Measurements from ENCODE around the gene KCNK15. TPM values are rescaled to one million over a fixed set of nuclear protein-coding genes. Genes with fewer than 3 reads are reported as not detected.

KCNK15 gene
- polyA plus RNA-seq, 3 donors from 2014 or later, result not detected

DNA sequence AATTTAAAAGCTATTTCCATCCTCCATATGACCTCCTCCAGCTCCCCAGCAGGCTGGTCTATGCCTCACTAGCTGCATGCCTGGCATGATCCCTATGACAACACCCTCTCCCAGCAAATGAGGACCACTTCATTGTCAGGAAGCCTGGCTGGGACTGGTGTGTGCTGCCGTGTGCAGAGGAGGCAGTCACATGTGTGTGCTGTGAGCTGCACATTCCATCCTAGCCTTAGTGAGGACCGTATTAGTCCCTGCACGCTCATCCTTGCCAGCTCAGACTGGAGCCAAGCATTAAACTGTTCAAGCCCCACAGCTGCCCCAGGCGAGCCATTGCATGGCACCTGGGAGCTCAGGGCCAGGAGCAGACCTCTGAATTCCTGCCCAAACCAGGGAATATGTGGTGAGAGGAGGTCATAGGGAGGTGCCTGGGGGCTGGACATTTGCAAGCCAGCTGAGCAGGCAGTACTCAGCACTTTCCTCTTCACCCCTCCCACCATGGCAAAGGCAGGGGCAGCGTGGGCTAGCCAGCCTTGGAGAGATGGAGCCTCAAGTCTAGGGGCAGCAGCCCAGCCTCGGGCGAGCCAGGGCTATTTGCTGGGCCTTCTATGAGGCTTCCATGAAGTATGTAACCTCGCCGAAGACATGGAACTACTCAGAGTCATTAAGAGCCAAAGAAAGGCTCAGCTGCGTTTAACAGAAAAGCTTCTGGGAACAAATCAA lies 39.2 kb upstream of the KCNK15 start:
- Mint-ChIP-seq H3K27ac (peak overlapping the region in 1 of 6 donors; percentile 46), H3K27me3 (ENCODE audit: low read depth in 3 of 3) (peaks cover 0 to 4% (median 0%) of the 10 kb centered on the region in 3 donors), H3K9me3 (no peaks in the 10 kb centered on the region), H3K4me1 (no peaks in the 10 kb centered on the region), H3K36me3 (no peaks in the 10 kb centered on the region), H3K4me3 (no peak overlapping the region)
- no peak for DNase-seq

DNA sequence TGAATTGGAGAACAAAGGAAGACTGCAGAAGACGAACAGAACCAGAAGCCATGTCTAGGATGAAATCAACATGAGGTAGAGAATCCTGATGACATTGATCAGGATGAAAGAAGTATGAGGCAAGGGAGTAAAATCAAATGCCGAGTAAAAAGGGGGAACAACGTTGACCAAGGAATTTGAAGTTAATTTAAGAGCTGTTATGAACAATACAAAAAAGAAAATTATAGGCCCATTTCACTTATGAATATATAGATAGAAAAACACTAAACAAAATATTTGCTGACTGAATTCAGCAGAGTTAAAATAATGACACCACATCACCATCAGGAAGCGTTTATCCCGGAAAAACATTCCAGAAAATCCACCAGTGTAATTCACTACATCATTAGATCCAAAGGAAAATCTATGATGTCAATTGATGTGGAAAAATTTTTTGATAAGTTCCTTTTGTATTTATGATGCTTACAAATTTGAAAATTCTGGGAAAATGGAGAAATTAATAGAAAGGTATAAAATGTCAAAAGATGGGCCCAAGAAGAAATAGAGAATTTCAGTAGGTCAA lies 38.6 kb upstream of the KCNK15 start:
- Mint-ChIP-seq H3K9me3 (no peaks in the 10 kb centered on the region), H3K36me3 (no peaks in the 10 kb centered on the region), H3K4me3 (no peak overlapping the region), H3K27me3 (ENCODE audit: low read depth in 3 of 3) (peaks cover 0 to 5% (median 2%) of the 10 kb centered on the region in 3 donors), H3K4me1 (no peaks in the 10 kb centered on the region), H3K27ac (no peak overlapping the region)
- DNase-seq, result no peak

DNA sequence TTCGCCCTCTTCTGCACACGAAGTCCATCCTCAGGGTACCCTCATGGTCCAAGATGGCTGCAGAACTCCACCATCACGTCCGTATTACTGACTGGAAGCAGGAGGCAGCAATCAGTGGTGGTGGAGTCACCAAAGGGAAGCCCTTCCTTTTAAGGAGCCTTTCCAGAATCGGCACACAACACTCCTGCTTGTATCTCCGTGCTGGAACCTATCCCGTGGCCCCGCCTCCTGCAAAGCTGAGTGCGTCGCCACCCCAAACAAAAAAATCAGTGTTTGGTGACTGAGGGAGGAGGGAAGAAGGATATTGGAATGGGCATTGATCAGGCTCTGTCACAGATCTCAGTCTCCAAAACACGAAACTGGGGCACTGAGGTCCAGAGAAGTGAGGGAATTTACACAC lies 36.3 kb upstream of the KCNK15 start:
- Mint-ChIP-seq H3K27me3 (ENCODE audit: low read depth in 3 of 3) (peaks cover 1 to 4% (median 2%) of the 10 kb centered on the region in 3 donors), H3K4me3 (no peak overlapping the region), H3K36me3 (no peaks in the 10 kb centered on the region), H3K9me3 (no peaks in the 10 kb centered on the region), H3K27ac (no peak overlapping the region), H3K4me1 (peaks cover 2% of the 10 kb centered on the region in 2 donors)
- no peak for DNase-seq

DNA sequence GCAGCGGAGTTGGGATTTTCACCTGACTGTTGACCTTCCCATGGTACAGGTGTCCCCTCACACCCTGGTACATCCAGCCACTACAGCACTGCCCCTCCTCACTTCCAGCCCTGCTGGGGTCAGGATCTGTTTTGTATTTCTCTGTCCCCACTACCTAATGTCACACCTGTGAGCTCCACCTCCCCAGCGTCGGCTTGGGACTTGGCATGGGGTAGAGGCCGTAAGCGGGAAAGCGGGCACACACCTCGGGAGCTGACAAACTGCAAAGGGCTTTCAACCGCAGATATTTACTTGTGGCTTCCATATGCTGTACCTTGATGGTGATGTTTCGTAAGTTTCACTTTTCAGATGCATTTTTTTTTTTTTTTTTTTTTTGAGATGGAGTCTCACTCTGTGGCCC lies 35.9 kb upstream of the KCNK15 start:
- Mint-ChIP-seq H3K4me3 (no peak overlapping the region), H3K9me3 (no peaks in the 10 kb centered on the region), H3K36me3 (no peaks in the 10 kb centered on the region), H3K4me1 (peaks cover 6% of the 10 kb centered on the region in 2 donors), H3K27me3 (ENCODE audit: low read depth in 3 of 3) (peaks cover 1 to 4% (median 2%) of the 10 kb centered on the region in 3 donors), H3K27ac (no peak overlapping the region)
- DNase-seq, result no peak

DNA sequence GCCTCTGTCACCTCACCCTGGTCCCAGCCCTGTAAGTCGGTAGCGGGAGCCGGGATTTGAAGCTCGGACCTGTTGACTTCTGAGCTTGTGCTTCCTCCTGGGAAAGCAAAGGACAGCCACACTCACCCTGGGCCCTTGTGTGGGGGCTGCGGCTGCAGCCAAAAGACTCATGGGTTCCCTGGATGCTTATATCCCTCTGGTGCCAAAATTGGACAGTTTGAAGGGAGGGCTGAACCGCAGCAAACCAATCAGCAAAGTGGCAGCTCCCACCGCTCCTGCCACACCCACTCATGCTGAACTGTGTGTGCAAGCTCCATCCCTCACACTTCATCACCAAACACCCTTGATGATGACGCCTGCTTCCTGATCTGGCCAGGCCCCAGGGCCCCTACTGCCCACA lies 34.4 kb upstream of the KCNK15 start:
- peaks cover 1 to 4% (median 2%) of the 10 kb centered on the region in 3 donors for H3K27me3 Mint-ChIP-seq (ENCODE audit: low read depth in 3 of 3)
- no peak overlapping the region for H3K4me3 Mint-ChIP-seq
- no peaks in the 10 kb centered on the region for H3K9me3 Mint-ChIP-seq
- no peak overlapping the region for H3K27ac Mint-ChIP-seq
- DNase-seq, result no peak
- peaks cover 6 to 7% of the 10 kb centered on the region in 2 donors for H3K4me1 Mint-ChIP-seq
- no peaks in the 10 kb centered on the region for H3K36me3 Mint-ChIP-seq

DNA sequence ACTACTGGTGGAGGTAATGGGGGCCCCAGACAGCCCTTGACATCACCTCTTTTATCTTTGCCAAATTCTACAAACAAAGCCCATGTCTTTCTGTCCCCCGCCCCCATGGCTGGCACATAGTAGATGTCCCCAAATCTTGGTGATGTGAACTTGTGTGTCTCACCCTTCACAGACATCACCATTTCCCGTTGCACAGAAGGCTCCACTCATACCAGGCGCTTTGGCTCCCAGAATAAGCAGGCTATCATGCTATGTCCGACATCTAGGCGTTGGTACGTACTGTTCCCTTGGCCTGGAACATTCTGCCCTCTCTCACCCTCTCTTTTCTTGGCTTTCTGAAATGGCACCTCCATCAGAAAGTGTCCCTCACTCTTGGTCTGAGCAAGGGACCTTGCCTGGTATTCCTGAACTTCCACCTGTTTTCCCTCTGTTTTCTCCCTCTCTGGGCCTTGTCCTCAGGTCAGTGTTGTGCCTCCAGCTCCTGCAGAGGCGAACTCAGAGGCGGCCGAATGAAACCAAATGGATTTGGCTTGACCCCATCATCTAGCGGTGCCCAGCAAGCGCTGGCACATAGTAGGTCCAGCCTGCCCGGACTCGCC lies 31.5 kb upstream of the KCNK15 start:
- Mint-ChIP-seq H3K36me3 (no peaks in the 10 kb centered on the region), H3K4me3 (no peak overlapping the region), H3K4me1 (peaks cover 6 to 7% of the 10 kb centered on the region in 2 donors), H3K9me3 (no peaks in the 10 kb centered on the region), H3K27me3 (ENCODE audit: low read depth in 3 of 3) (peaks cover 2 to 4% (median 2%) of the 10 kb centered on the region in 3 donors), H3K27ac (peak overlapping the region in 1 of 6 donors; percentile 19)
- no peak for DNase-seq

DNA sequence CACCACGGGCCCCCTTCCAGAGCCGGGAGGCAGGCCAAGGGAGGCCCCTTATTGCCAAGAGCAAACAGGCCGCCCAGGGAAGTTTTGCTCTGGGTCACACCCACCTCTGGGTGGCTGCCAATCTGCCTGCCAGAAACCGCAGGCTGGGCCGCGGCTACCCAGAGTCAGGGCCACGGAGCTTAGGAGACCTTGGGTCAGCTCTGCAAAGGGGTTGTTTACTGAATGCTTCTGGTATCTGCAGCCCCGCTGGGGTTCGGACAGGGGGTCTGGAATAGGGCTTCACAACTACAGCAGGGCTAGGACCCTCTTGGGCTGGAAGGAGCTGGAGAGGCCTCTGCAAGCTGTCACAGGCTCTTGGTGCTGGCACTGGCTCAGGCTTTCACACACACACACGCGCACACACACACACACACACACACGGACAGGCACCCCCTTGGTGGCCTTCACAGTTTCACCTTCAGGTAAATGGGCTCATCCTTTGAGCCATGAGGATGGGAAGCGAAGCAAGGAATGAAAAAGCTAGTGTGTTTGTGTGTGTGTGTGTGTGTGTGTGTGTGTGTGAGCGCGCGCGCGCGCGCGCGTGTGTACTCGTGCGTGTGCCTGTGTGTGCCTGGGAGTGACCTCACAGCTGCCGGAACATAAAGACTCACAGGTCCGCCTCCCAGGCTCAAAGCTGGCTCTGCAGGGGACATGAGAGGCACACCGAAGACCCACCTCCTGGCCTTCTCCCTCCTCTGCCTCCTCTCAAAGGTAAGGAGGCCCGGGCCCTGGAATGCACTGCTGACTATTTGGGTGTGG lies 30.8 kb upstream of the KCNK15 start, which contains the start of gene CCN5:
Gene CCN5, plus strand, starts transcription at position 669 of the 798 bp plus-strand sequence. Its CDS starts 22 bp downstream, at position 691.
- H3K4me3 Mint-ChIP-seq, result no peak within 1 kb of the TSS
- peaks cover 2 to 4% (median 2%) of the 10 kb centered on the region in 3 donors for H3K27me3 Mint-ChIP-seq (ENCODE audit: low read depth in 3 of 3)
- peak; percentile 25 to 29 (median 26) for DNase-seq
- peaks cover 6 to 7% of the 10 kb centered on the region in 2 donors for H3K4me1 Mint-ChIP-seq
- H3K36me3 Mint-ChIP-seq, result no peaks in the 10 kb centered on the region
- H3K9me3 Mint-ChIP-seq, result no peaks in the 10 kb centered on the region
- peak within 1 kb of the TSS in 1 of 6 donors; percentile 30 for H3K27ac Mint-ChIP-seq

DNA sequence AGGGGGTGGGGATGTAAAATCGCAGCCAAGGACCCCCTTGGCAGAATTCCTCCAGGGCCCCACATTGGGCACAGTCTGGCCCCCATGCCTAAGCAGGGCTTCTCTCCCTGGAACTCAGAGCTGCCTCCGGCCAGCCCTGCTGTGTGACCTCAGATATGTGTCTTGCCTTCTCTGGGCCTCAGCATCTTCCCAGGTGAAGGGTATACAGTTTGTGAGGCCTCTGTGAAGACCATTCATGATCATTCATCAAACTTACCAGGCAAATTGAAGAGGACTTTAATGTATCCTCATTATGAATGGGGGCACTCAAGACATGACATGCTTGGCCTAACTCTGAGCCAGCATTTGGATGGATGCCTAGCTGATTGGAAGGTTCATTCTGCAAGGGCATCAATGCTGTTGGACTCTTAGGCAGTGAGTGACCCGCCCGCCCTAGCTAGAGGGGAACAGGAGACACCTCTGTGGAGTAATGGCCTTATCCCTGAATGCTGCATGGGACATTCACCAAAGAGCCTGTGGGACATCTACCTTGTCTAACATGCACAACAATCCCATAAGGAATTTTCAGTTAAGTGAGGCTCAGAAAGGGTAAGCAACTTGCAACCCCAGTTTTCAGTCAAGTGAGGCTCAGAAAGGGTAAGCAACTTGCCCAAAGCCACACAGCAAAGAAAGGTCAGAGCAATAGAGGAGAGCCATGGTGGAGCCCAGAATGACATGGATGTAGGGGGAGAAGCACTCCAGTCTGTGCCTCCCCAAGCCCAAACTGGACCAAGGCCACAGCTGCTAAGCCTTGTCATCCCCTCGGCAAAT lies 30.0 kb upstream of the KCNK15 start:
- Mint-ChIP-seq H3K4me3 (no peak overlapping the region), H3K4me1 (peaks cover 6 to 7% of the 10 kb centered on the region in 2 donors), H3K27me3 (ENCODE audit: low read depth in 3 of 3) (peaks cover 2 to 4% (median 2%) of the 10 kb centered on the region in 3 donors), H3K36me3 (no peaks in the 10 kb centered on the region), H3K27ac (no peak overlapping the region), H3K9me3 (no peaks in the 10 kb centered on the region)
- no peak for DNase-seq

DNA sequence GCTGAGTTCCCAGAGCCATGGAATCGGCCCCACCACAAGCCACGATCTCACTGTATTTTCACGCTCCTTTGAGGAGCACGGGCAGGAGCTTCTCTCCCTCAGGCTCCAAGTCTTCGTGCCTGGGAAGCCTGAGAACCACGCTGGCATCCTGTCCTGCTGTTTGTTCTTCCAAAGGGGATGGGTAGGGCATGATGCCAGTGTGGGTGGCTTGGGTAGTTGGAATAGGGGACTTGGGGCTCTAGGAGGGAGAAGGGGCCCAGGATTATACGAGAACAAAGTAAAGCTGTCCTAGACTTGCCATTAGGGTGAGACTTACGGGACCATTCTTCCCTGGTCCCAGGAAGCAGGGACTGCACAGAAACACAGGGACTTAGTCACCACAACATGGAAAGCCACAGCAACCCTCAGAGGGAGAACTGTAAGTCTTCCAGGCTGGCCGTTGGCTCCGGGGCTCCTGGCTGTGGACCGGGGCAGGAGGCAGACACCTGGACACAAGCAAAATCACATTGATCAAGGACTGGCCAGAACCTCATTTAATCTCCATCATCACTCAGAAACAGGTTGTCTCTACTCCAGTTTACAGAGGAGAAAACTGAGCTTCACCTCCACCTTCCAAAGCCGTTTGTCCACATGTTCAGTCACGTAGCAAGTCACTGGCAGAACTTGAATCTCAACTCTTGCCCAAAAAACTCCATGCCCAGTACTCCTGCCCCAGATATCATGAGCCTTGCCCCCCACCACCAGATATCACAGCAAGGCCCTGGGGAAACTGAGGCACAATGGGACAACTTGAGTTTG lies 29.2 kb upstream of the KCNK15 start:
- H3K4me3 Mint-ChIP-seq, result no peak overlapping the region
- H3K27ac Mint-ChIP-seq, result no peak overlapping the region
- peaks cover 2 to 4% (median 2%) of the 10 kb centered on the region in 3 donors for H3K27me3 Mint-ChIP-seq (ENCODE audit: low read depth in 3 of 3)
- no peaks in the 10 kb centered on the region for H3K9me3 Mint-ChIP-seq
- H3K36me3 Mint-ChIP-seq, result no peaks in the 10 kb centered on the region
- no peak for DNase-seq
- peaks cover 6 to 7% of the 10 kb centered on the region in 2 donors for H3K4me1 Mint-ChIP-seq

DNA sequence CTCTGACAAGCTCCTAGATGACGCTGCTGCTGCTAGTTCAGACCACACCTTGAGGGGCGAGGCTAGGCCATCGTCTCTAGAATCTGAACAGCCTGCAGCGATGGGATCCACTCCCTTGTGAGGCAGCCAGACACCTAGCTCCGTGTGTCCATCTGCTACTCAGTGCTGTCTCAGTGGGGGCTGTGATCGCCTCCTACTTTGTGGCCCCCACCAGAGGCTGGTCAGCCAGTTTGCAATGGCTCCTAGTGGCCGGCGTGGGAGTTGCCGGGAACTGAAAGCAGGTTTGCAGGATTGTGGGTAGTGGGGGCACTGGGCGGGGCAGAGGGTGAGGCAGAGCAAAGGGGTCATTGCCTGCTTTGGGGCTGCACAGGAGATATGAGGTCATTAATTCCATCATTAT lies 27.7 kb upstream of the KCNK15 start:
- Mint-ChIP-seq H3K4me1 (peaks cover 6 to 7% of the 10 kb centered on the region in 2 donors), H3K27ac (no peak overlapping the region), H3K4me3 (no peak overlapping the region), H3K27me3 (ENCODE audit: low read depth in 3 of 3) (peaks cover 0 to 7% (median 6%) of the 10 kb centered on the region in 3 donors), H3K9me3 (no peaks in the 10 kb centered on the region), H3K36me3 (no peaks in the 10 kb centered on the region)
- no peak for DNase-seq

DNA sequence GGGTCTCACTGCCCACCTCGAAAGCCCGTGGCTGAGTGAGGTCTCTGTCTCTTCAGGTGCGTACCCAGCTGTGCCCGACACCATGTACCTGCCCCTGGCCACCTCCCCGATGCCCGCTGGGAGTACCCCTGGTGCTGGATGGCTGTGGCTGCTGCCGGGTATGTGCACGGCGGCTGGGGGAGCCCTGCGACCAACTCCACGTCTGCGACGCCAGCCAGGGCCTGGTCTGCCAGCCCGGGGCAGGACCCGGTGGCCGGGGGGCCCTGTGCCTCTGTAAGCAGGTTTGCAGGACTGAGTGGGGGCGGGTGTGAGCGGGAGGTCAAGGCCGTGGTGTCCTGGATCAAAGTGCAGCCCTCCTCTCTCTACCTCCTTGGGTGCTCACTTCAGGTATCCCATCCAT lies 25.8 kb upstream of the KCNK15 start:
- no peaks in the 10 kb centered on the region for H3K9me3 Mint-ChIP-seq

DNA sequence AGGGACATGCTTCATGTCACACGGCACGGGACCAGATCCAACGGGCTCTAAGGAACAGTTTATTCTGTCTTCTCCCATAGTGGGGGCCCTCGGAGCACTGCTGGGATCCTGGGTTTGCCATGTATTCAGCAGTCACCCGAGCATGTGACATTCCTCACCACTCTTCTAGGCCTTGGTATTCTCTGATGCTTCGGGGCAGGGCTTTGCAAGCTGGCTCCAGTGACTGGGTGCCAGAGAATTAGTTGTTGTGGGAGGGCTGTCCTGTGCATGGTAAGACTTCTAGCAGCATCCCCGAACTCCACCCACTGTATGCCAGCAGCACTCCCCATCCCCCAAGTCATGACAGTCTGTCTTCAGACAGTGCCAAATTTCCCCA lies 25.1 kb upstream of the KCNK15 start:
- Mint-ChIP-seq H3K36me3 (no peaks in the 10 kb centered on the region), H3K4me1 (no peaks in the 10 kb centered on the region), H3K27me3 (ENCODE audit: low read depth in 3 of 3) (peaks cover 2 to 6% (median 6%) of the 10 kb centered on the region in 3 donors)

More for the DNA sequence above, 25.8 kb upstream of the KCNK15 start:
- H3K27me3 Mint-ChIP-seq (ENCODE audit: low read depth in 3 of 3), result peaks cover 2 to 6% (median 6%) of the 10 kb centered on the region in 3 donors
- H3K27ac Mint-ChIP-seq, result no peak overlapping the region
- H3K4me1 Mint-ChIP-seq, result peaks cover 0 to under 1% of the 10 kb centered on the region in 2 donors
- DNase-seq, result no peak
- H3K4me3 Mint-ChIP-seq, result no peak overlapping the region
- H3K36me3 Mint-ChIP-seq, result no peaks in the 10 kb centered on the region

More for the DNA sequence above, 25.1 kb upstream of the KCNK15 start:
- DNase-seq, result no peak
- Mint-ChIP-seq H3K4me3 (no peak overlapping the region), H3K27ac (peak overlapping the region in 1 of 6 donors; percentile 69), H3K9me3 (no peaks in the 10 kb centered on the region)

Data from immature natural killer cell (primary cell).